Activated CD4-positive, alpha-beta T cell treated with anti-CD3 and anti-CD28 coated beads, Interleukin-10, Interleukin-2, amounts not matched to agents 100 ng/mL and 50 ng/mL, durations not matched to agents 16 hours and 8 hours (primary cell): Measurements from ENCODE around the gene LARGE1.
"Not testable (repeated sequence)": the region's sequence is repeated elsewhere in the genome, so short reads cannot be mapped to it uniquely, and the experiment has no call there.

Experiments used
- DNase-seq: peaks from one replicate; pipeline ENCODE4 v3.0.0-alpha.2; 2020

LARGE1 gene

GRCh38 chr22:33461698-33462434 is 458.4 kb downstream of the LARGE1 start:
- no peak for DNase-seq

- DNase-seq: not testable (repeated sequence)
These were observed 459.0 kb downstream of the LARGE1 start for GRCh38 chr22:33461245-33461644.

DNA sequence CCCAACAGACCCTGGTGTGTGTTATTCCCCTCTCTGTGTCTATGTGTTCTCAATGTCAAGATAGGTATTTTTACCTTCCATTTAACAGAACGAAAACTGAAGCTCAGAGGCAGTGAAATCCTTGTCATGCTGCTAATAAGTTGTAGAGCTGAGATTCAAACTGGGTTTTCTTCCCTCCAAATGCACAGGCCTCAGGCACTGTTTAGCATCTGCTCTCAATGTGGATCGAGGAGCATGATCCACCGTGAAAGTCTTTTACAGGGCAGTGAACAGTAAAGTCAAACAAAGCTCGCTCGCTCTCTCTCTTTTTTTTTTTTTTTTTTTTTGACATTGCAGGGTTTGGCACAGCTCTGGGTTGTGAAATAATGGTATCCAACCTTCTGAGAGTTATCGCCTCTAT is 461.1 kb downstream of the LARGE1 start:
- no peak for DNase-seq

- no peak for DNase-seq
These were observed 463.8 kb downstream of the LARGE1 start for GRCh38 chr22:33456511-33456910.

GRCh38 chr22:33455036-33455435 is 465.2 kb downstream of the LARGE1 start:
- DNase-seq: no peak

- no peak for DNase-seq
These were observed 468.3 kb downstream of the LARGE1 start for GRCh38 chr22:33451866-33452469.

- no peak for DNase-seq
These were observed 469.5 kb downstream of the LARGE1 start for GRCh38 chr22:33450756-33451155.

GRCh38 chr22:33447733-33448132 is 472.5 kb downstream of the LARGE1 start:
- no peak for DNase-seq

GRCh38 chr22:33443683-33444082 is 476.6 kb downstream of the LARGE1 start:
- no peak for DNase-seq

- no peak for DNase-seq
These were observed 479.5 kb downstream of the LARGE1 start for GRCh38 chr22:33440756-33441155.

DNA sequence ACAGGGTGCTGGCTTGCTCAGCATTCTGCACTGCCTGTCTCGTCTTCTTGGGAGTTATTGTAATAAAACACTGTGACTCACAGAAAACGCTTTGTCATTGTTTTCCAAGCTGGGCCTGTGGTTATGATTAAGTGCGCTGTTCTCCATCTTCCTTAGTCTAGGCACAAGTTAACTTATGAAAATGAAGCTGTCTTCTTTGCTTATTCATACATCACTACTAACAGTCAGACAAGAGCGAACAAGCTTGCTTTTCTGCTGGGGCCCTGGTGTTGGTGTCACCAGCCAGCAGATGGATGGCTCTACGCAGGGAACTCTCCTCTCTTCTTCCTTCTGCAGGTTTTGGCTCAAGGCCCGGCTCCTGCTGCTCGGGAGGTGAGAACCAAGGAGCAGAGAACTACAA is 482.0 kb downstream of the LARGE1 start:
- no peak for DNase-seq

GRCh38 chr22:33431300-33431699 is 489.0 kb downstream of the LARGE1 start:
- no peak for DNase-seq

DNA sequence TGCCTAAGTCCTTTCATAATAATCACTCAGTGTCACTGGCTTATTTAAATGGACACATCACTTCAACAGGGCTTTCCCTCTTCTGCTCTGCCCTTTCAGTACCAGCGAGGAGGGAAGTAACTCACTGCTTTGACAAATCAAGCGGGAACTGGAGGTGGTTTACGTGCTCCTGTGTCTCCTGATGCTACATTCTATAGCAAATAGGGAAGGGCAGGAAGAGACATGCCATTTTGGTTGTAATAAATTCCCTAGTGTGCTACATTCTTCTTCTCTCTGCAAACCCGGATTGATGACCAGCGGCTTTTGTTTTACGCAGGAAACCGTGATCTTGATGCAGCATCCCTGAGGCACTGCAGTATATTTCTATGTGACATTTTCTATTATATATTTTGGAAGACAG is 491.0 kb downstream of the LARGE1 start:
- DNase-seq: no peak

GRCh38 chr22:33427461-33427860 is 492.8 kb downstream of the LARGE1 start:
- DNase-seq: no peak

DNA sequence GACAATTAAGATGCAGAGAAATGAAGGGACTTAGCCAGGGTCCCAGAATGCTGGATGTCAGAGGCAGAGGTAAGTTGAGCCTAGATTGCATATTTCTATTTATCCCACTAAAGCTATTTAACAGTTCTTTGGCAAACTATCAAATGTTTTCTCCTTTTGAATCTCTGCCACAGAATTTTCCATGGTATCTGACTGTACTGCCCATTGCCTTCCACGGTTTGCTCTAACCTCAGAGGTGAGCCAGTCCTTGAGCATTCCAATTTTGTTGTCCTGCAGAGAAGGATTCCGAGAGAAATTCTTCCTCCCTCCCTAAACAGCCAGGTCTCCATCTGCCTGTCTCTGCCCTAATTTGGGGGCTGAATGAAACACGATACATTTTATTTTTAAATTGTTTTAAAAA is 493.8 kb downstream of the LARGE1 start:
- DNase-seq: no peak

- no peak for DNase-seq
These were observed 498.4 kb downstream of the LARGE1 start for GRCh38 chr22:33421859-33422258.

DNA sequence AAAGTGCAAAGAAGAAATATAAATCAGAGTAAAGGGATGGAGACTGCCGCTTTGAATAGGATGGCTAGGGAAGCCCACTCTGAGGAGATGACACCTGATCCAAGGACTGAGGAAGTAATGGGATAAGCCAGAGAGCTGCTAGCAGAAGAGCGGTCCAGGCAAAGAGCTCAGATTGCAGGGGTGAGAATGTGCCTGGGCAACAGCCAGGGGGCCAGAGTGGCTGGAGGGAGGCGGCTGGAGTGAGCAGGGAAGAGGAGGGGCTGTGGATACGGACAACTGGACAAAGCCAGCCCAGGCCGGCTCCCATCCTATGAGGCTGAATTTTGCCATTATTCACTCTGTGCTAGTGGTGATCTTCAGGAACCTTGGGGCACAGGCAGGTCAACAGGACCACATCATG is 501.8 kb downstream of the LARGE1 start:
- no peak for DNase-seq

GRCh38 chr22:33415401-33415800 is 504.9 kb downstream of the LARGE1 start:
- no peak for DNase-seq

DNA sequence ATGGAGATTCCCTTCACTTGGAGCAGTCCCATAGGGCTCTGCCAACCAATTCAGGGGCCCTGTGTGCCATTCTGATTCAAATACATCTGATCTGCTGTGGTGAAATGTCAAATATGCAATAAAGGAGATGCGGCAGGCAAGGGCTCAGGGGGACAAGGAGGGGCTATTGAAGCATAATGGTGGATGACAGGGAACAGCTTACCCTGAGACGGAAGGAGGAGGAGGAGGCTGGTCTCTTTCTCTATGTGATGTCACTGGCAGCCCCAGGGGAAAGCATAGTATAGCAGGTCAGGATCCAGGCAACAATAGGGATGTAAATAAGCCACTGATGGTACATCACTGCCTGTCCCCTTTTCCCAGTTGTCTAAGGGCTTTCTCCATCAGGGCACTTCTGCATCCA is 511.2 kb downstream of the LARGE1 start:
- no peak for DNase-seq

DNA sequence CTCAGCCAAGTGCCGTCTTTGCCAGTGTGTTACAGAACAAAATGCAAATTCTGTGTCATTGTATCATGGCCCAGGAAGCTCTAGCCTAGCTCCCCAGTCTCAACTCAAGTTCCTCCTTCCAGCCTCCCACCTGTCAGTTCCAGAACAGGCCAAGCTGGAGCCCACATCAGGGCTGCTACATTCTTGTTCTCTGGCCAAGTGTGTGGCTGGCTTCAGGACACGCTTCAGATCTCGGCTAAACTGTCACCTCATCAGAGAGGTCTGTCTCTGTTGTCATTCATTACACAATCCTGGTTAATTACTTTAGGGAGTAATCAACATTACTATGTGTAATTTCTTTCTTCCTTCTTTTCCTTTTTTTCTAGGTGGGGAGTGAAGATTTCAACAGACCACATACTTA is 515.1 kb downstream of the LARGE1 start:
- no peak for DNase-seq

- DNase-seq: no peak
These were observed 515.6 kb downstream of the LARGE1 start for GRCh38 chr22:33404723-33405122.

DNA sequence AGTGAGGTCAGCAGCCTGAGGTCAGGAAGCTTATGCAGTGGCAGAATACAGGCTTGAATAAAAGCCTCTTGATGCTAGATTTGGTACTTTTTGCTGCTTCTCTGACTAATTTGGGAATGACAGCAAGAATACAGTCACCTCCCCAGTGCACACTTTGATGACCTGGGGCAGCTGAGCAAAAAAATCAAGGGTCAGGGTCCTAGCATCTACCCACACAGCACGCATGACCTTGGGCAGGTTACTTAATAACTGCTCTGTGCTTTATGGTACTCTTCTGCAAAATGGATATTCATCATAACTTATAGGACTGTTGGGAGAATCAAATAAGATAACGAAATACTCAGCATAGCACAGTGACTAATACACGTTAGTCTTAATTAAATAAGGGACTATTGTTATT is 518.0 kb downstream of the LARGE1 start:
- no peak for DNase-seq

DNA sequence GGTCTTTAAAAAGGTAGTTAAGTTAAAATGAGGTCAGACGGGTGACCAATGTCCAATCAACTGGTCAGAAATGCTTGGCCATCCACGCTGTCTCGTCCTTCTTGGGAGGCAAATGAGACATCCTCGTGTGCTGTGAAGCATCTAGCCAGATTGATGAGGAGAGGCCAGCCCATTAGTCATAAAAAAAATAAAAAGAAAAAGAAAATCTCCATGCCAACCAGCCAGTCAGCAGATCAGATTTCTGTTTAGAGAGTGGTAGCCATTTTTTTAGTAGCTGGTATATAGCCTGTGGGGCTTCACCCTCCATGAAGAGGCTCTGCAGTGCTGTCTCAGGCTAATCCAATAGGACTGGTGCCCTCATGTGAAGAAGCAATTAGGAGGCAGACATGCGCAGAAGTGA is 519.0 kb downstream of the LARGE1 start:
- no peak for DNase-seq

GRCh38 chr22:33400891-33401290 is 519.4 kb downstream of the LARGE1 start:
- no peak for DNase-seq
